HepG2 (cell line): ENCODE data around the gene CKS1B. TPM values are rescaled to one million over a fixed set of nuclear protein-coding genes. Genes with fewer than 3 reads are reported as not detected.

Experiments used
- ATAC-seq: fragments of 200-7000 bp; cut with Tn5 transposase; 3 replicates; pipeline ENCODE4 v1.9.1; 2020; ENCODE audit warnings: mild to moderate bottlenecking, moderate library complexity
- BruUV-seq: library from RNA; stranded (reverse); fragments of 400-500 nt; replicated peaks from 2 replicates; lab custom pipeline; 2021; lab: Mats Ljungman, UMichigan
- CTCF ChIA-PET: fragments of 300-600 bp; formaldehyde crosslinking; extraction: SDS; loops from one replicate; lab custom pipeline; 2021; ENCODE audit warnings: low total read pairs, inconsistent platforms, low intra/inter-chr PET ratio; lab: Yijun Ruan, JAX
- POLR2A ChIA-PET: fragments of 350-600 bp; sonication (Branson Sonifier 250); formaldehyde crosslinking; loops from one replicate; lab custom pipeline; 2020; ENCODE audit warnings: antibody characterized with exemption, inconsistent platforms; lab: Yijun Ruan, JAX
- DNase-seq: peaks from one replicate; pipeline ENCODE4 v3.0.0-alpha.2; 2015; ENCODE audit warnings: low spot score
- FAIRE-seq: peaks from 3 replicates; lab custom pipeline; 2011; peaks lifted over from hg19 to GRCh38; lab: Jason Lieb, UNC
- H2AFZ ChIP-seq: one replicate; pipeline ENCODE4 v1.6.1; 2011; ENCODE audit warnings: low read length, inconsistent platforms
- H3K27ac ChIP-seq: fragments of 300-600 bp; 3 replicates; pipeline ENCODE4 v1.8.0; 2011; ENCODE audit warnings: mixed run types, mild to moderate bottlenecking, mixed read lengths, low read length, inconsistent platforms; ENCODE audit not compliant: insufficient read depth; ENCODE audit errors: extremely low read length
- H3K27me3 ChIP-seq, 2 experiments: fragments of 200-600 bp in 1 of 2; 2 replicates in 1 of 2; 3 replicates in 1 of 2; pipeline versions ENCODE4 v1.6.0 to v1.8.0; 2011; ENCODE audit warnings: low read length in 2 of 2, mild to moderate bottlenecking in 2 of 2, moderate library complexity in 2 of 2, inconsistent platforms in 1 of 2; ENCODE audit not compliant: insufficient read depth in 2 of 2, control insufficient read depth in 1 of 2
- H3K36me3 ChIP-seq, 2 experiments: fragments of 200-600 bp in 1 of 2; replicated peaks in 1 of 2; 2 replicates in 1 of 2; 3 replicates in 1 of 2; pipeline versions ENCODE4 v1.5.1 to v1.8.0; 2011; ENCODE audit warnings: low read length in 2 of 2, inconsistent platforms in 1 of 2; ENCODE audit not compliant: insufficient read depth in 2 of 2, control insufficient read depth in 1 of 2
- H3K4me1 ChIP-seq: 2 replicates; pipeline ENCODE4 v1.5.1; 2012; ENCODE audit warnings: low read length, inconsistent platforms; ENCODE audit not compliant: insufficient read depth
- H3K4me2 ChIP-seq: 2 replicates; pipeline ENCODE4 v1.6.0; 2011; ENCODE audit warnings: low read depth, low read length, inconsistent platforms
- H3K4me3 ChIP-seq, 3 experiments: fragments of 200-600 bp in 1 of 3; sonication (generic), shearing (Covaris generic) in 1 of 3; replicated peaks in 1 of 3; 2 replicates each; pipeline ENCODE4 v1.5.1; 2011 to 2016; ENCODE audit warnings: low read length in 3 of 3, inconsistent platforms in 2 of 3, low read depth in 2 of 3, mild to moderate bottlenecking in 2 of 3, control low read depth in 1 of 3, mixed read lengths in 1 of 3; ENCODE audit not compliant: insufficient read depth in 1 of 3
- H3K79me2 ChIP-seq: one replicate; pipeline ENCODE4 v1.6.1; 2011; ENCODE audit warnings: low read length, inconsistent platforms; ENCODE audit not compliant: insufficient read depth
- H3K9ac ChIP-seq: 2 replicates; pipeline ENCODE4 v1.6.0; 2011; ENCODE audit warnings: mild to moderate bottlenecking, low read depth, low read length, inconsistent platforms; ENCODE audit not compliant: insufficient read depth
- H3K9me3 ChIP-seq: 2 replicates; pipeline ENCODE4 v1.5.1; 2012; ENCODE audit warnings: mild to moderate bottlenecking, low read length
- H4K20me1 ChIP-seq: 2 replicates; pipeline ENCODE4 v1.6.0; 2011; ENCODE audit warnings: inconsistent platforms, mild to moderate bottlenecking, low read length, moderate library complexity; ENCODE audit not compliant: insufficient read depth
- DPF2 ChIP-seq: sonication (generic); formaldehyde crosslinking; IDR thresholded peaks from 2 replicates; pipeline ENCODE4 v1.4.0; 2020; ENCODE audit warnings: mild to moderate bottlenecking, low read depth, missing genetic modification reagents, borderline replicate concordance
- EZH2 ChIP-seq: conservative IDR thresholded peaks from 2 replicates; pipeline ENCODE4 v1.6.1; 2012; ENCODE audit warnings: mild to moderate bottlenecking, low read depth, low read length, moderate library complexity
- HOXA3 ChIP-seq: sonication (generic); formaldehyde crosslinking; IDR thresholded peaks from 2 replicates; pipeline ENCODE4 v1.5.0; 2020; ENCODE audit warnings: missing genetic modification reagents
- PAWR ChIP-seq: sonication (generic); formaldehyde crosslinking; IDR thresholded peaks from 2 replicates; pipeline ENCODE4 v1.4.0; 2020; ENCODE audit warnings: missing genetic modification reagents, mild to moderate bottlenecking, borderline replicate concordance
- ZEB1 ChIP-seq: IDR thresholded peaks from 2 replicates; pipeline ENCODE4 v1.6.1; 2012; ENCODE audit warnings: mild to moderate bottlenecking, low read depth, inconsistent platforms; ENCODE audit not compliant: insufficient replicate concordance
- ZNF142 ChIP-seq: sonication (generic); formaldehyde crosslinking; IDR thresholded peaks from 2 replicates; pipeline ENCODE4 v1.4.0; 2020; ENCODE audit warnings: missing genetic modification reagents
- ZNF318 ChIP-seq: sonication (generic); formaldehyde crosslinking; IDR thresholded peaks from 2 replicates; pipeline ENCODE4 v1.4.0; 2020; ENCODE audit warnings: mild to moderate bottlenecking, missing genetic modification reagents
- ZNF326 ChIP-seq: sonication (generic); formaldehyde crosslinking; IDR thresholded peaks from 2 replicates; pipeline ENCODE4 v1.4.0; 2020; ENCODE audit warnings: missing genetic modification reagents, borderline replicate concordance
- WGBS: methylation state at CpG from one replicate; pipeline ENCODE4 v1.1.6; 2017; ENCODE audit warnings: low lambda C conversion rate; 5-methylcytosine and 5-hydroxymethylcytosine counted together
- in situ Hi-C: cut with HindIII; loops from 2 replicates; pipeline ENCODE4 v1.10.0; 2017; ENCODE audit warnings: low pct_unique_long_range_greater_than_20kb; ENCODE audit not compliant: extremely low pct_ligation_motif_present
- intact Hi-C: fragments of 100-400 bp; cut with micrococcal nuclease; formaldehyde crosslinking; loops from one replicate; pipeline ENCODE4 v1.10.0; 2022; ENCODE audit not compliant: unreplicated experiment
- polyA plus RNA-seq, 8 experiments: library from polyadenylated mRNA; depleted of rRNA in 3 of 8; stranded (reverse) in 7 of 8; unstranded in 1 of 8; fragments of >200 nt; fragmentation: Illumina TruSeq in 4 of 8; extraction: Trizol in 4 of 8; gene quantifications; 2 replicates each; pipeline versions ENCODE4 v1.2.1 to v1.2.3, GENCODE V29; 2011 to 2016; ENCODE audit warnings: low read depth in 4 of 8, missing spikeins in 1 of 8, mixed read lengths in 1 of 8; ENCODE audit not compliant: insufficient read depth in 1 of 8
- total RNA-seq, 5 experiments: library from RNA; depleted of rRNA; stranded (reverse); fragments of >200 nt; fragmentation: Illumina TruSeq; extraction: Trizol; gene quantifications; 2 replicates each; pipeline ENCODE4 v1.2.3, GENCODE V29; 2016; ENCODE audit warnings: low read depth in 1 of 5

CKS1B gene
- total and polyA plus RNA-seq, 2 of the 13 experiments (the other 11 are each of a cell fraction or from before 2014, with no cell fraction given), result 217 to 222 TPM

GRCh38 chr1:154996966-154997701 is 22.7 kb downstream of the CKS1B start:
- no TSS peak for BruUV-seq
- DNase-seq (no peak), FAIRE-seq (no peak), ATAC-seq (no peak)
- H3K27ac ChIP-seq, result no peak overlapping the region
- no peaks in the 10 kb centered on the region for H4K20me1 ChIP-seq
- H3K27me3 ChIP-seq, result no peaks in the 10 kb centered on the region; a peak in 1 of 5 replicates
- ChIA-PET CTCF (interaction anchor here (2.8 to 6.8 kb wide), 2 partner anchors 20 to 91 kb away, joined by 11 to 54 read pairs; no protein-coding TSS in a partner anchor), POLR2A (interaction anchor here (1.5 kb wide), 1 partner anchor 20 kb away, joined by 4 read pairs; no protein-coding TSS in a partner anchor)
- 84% methylated on average over 15 of the region's 15 CpGs for WGBS
- no peaks in the 10 kb centered on the region for H3K9me3 ChIP-seq
- H3K4me1 ChIP-seq, result peaks cover 18% of the 10 kb centered on the region
- no peak overlapping the region for H3K9ac ChIP-seq
- intact Hi-C loops, result loop anchor here (5.0 kb wide), 1 partner anchor 65 kb away; the partner anchor contains the start of gene EFNA4
- H3K4me3 ChIP-seq, result no peak overlapping the region
- H2AFZ ChIP-seq, result no peak overlapping the region
- no peaks in the 10 kb centered on the region for H3K36me3 ChIP-seq
- H3K79me2 ChIP-seq, result no peaks in the 10 kb centered on the region
- in situ Hi-C loops, result loop anchor here (5.0 kb wide), 1 partner anchor 35 kb away; the partner anchor contains the start of gene PYGO2
- no peak overlapping the region for H3K4me2 ChIP-seq
- TF ChIP-seq ZEB1, result no peak
- TF ChIP-seq DPF2 (CRISPR knock-in tag), result no peak
- TF ChIP-seq ZNF318 (CRISPR knock-in tag), result no peak
- TF ChIP-seq HOXA3 (CRISPR knock-in tag), result no peak
- no peak for TF ChIP-seq ZNF142
- TF ChIP-seq ZNF326 (CRISPR knock-in tag), result no peak
- TF ChIP-seq EZH2, result no peak
- no peak for TF ChIP-seq PAWR (CRISPR knock-in tag)
